SK-N-SH treated with all-trans-retinoic acid at 6 μM for 48 hours (cell line): ENCODE measurements around the gene SOWAHA.

Experiments used
- ATAC-seq: fragments of 200-7000 bp; cut with Tn5 transposase; 3 replicates; pipeline ENCODE4 v1.9.1; 2020; ENCODE audit warnings: mild to moderate bottlenecking, moderate library complexity
- ARNTL ChIP-seq: fragments of 450-650 bp; formaldehyde crosslinking; IDR thresholded peaks from 2 replicates; pipeline ENCODE4 v1.5.0; 2020; ENCODE audit warnings: low read depth, mild to moderate bottlenecking, moderate library complexity, borderline replicate concordance
- BACH2 ChIP-seq: fragments of 250-450 bp; sonication (Bioruptor Pico); IDR thresholded peaks from 2 replicates; pipeline ENCODE4 v1.9.0; 2021; ENCODE audit warnings: mild to moderate bottlenecking, borderline replicate concordance
- CSDC2 ChIP-seq: fragments of 250-450 bp; sonication (Bioruptor Pico); IDR thresholded peaks from 2 replicates; pipeline ENCODE4 v1.5.0; 2020; ENCODE audit warnings: mild to moderate bottlenecking, moderate library complexity
- CSRNP3 ChIP-seq: fragments of 250-450 bp; sonication (Bioruptor Pico); IDR thresholded peaks from 2 replicates; pipeline ENCODE4 v1.5.1; 2021; ENCODE audit warnings: mild to moderate bottlenecking, moderate library complexity
- ESRRG ChIP-seq: fragments of 250-450 bp; sonication (Bioruptor Pico); IDR thresholded peaks from 2 replicates; pipeline ENCODE4 v1.6.1; 2021; ENCODE audit warnings: mild to moderate bottlenecking
- GLIS3 ChIP-seq: fragments of 250-450 bp; sonication (Bioruptor Pico); IDR thresholded peaks from 2 replicates; pipeline ENCODE4 v1.5.0; 2020; ENCODE audit warnings: mild to moderate bottlenecking, moderate library complexity
- ISL1 ChIP-seq: fragments of 250-450 bp; sonication (Bioruptor Pico); IDR thresholded peaks from 2 replicates; pipeline ENCODE4 v2.1.2; 2022; ENCODE audit warnings: mild to moderate bottlenecking, moderate library complexity
- PATZ1 ChIP-seq: fragments of 250-450 bp; sonication (Bioruptor Pico); IDR thresholded peaks from 2 replicates; pipeline ENCODE4 v1.8.0; 2020; ENCODE audit warnings: mild to moderate bottlenecking, moderate library complexity, borderline replicate concordance
- PPARA ChIP-seq: fragments of 250-450 bp; sonication (Bioruptor Pico); IDR thresholded peaks from 2 replicates; pipeline ENCODE4 v1.5.0; 2020; ENCODE audit warnings: mild to moderate bottlenecking, borderline replicate concordance
- RARB ChIP-seq: fragments of 250-450 bp; sonication (Bioruptor Pico); IDR thresholded peaks from 2 replicates; pipeline ENCODE4 v1.8.0; 2021; ENCODE audit warnings: mild to moderate bottlenecking, moderate library complexity
- SNAI2 ChIP-seq: fragments of 250-450 bp; sonication (Bioruptor Pico); IDR thresholded peaks from 2 replicates; pipeline ENCODE4 v1.5.0; 2020; ENCODE audit warnings: mild to moderate bottlenecking, moderate library complexity
- TOX ChIP-seq: fragments of 250-450 bp; sonication (Bioruptor Pico); IDR thresholded peaks from 2 replicates; pipeline ENCODE4 v1.8.0; 2021; ENCODE audit warnings: mild to moderate bottlenecking, moderate library complexity, borderline replicate concordance
- TSHZ2 ChIP-seq: fragments of 250-450 bp; sonication (Bioruptor Pico); IDR thresholded peaks from 2 replicates; pipeline ENCODE4 v1.5.0; 2020; ENCODE audit warnings: mild to moderate bottlenecking, moderate library complexity
- ZC3H10 ChIP-seq: fragments of 250-450 bp; sonication (Bioruptor Pico); IDR thresholded peaks from 2 replicates; pipeline ENCODE4 v1.5.1; 2021; ENCODE audit warnings: mild to moderate bottlenecking, moderate library complexity
- ZFP3 ChIP-seq: fragments of 250-450 bp; sonication (Bioruptor Pico); IDR thresholded peaks from 2 replicates; pipeline ENCODE4 v1.5.0; 2020; ENCODE audit warnings: mild to moderate bottlenecking, moderate library complexity
- ZFP30 ChIP-seq: fragments of 450-650 bp; formaldehyde crosslinking; IDR thresholded peaks from 2 replicates; pipeline ENCODE4 v1.5.0; 2022; ENCODE audit warnings: mild to moderate bottlenecking, moderate library complexity
- ZNF565 ChIP-seq: fragments of 450-650 bp; formaldehyde crosslinking; conservative IDR thresholded peaks from 2 replicates; pipeline ENCODE4 v1.5.0; 2020; ENCODE audit warnings: low read depth, mild to moderate bottlenecking, moderate library complexity
- ZNF70 ChIP-seq: fragments of 450-650 bp; formaldehyde crosslinking; IDR thresholded peaks from 2 replicates; pipeline ENCODE4 v1.5.0; 2020; ENCODE audit warnings: mild to moderate bottlenecking, moderate library complexity
- ZNF8 ChIP-seq: fragments of 450-650 bp; formaldehyde crosslinking; IDR thresholded peaks from 2 replicates; pipeline ENCODE4 v1.5.0; 2020; ENCODE audit warnings: mild to moderate bottlenecking, moderate library complexity
- TF ChIP-seq, protein P1 (sequence below): fragments of 250-450 bp; sonication (Bioruptor Pico); IDR thresholded peaks from 2 replicates; pipeline ENCODE4 v1.8.0; 2021; ENCODE audit warnings: low read depth, mild to moderate bottlenecking, moderate library complexity, borderline replicate concordance

The SOWAHA gene

GRCh38 chr5:132780577-132780976 is 32.5 kb upstream of the SOWAHA start:
- TF ChIP-seq TSHZ2 (CRISPR knock-in tag) (no peak), ZFP30 (CRISPR knock-in tag) (no peak), ISL1 (CRISPR knock-in tag) (no peak), BACH2 (no peak), PATZ1 (no peak), GLIS3 (CRISPR knock-in tag) (no peak), CSRNP3 (CRISPR knock-in tag) (no peak), ZNF565 (CRISPR knock-in tag) (no peak), ARNTL (CRISPR knock-in tag) (no peak), ZNF8 (CRISPR knock-in tag) (no peak), ZFP3 (CRISPR knock-in tag) (no peak), ESRRG (no peak), ZC3H10 (CRISPR knock-in tag) (no peak), CSDC2 (CRISPR knock-in tag) (no peak), TOX (no peak), PPARA (no peak), RARB (CRISPR knock-in tag) (no peak), ZNF70 (CRISPR knock-in tag) (no peak)
- TF ChIP-seq, protein P1, sequence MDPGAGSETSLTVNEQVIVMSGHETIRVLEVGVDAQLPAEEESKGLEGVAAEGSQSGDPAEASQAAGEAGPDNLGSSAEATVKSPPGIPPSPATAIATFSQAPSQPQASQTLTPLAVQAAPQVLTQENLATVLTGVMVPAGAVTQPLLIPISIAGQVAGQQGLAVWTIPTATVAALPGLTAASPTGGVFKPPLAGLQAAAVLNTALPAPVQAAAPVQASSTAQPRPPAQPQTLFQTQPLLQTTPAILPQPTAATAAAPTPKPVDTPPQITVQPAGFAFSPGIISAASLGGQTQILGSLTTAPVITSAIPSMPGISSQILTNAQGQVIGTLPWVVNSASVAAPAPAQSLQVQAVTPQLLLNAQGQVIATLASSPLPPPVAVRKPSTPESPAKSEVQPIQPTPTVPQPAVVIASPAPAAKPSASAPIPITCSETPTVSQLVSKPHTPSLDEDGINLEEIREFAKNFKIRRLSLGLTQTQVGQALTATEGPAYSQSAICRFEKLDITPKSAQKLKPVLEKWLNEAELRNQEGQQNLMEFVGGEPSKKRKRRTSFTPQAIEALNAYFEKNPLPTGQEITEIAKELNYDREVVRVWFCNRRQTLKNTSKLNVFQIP (CRISPR knock-in tag): no peak
- no peak for ATAC-seq

GRCh38 chr5:132781029-132781428 is 32.1 kb upstream of the SOWAHA start:
- ATAC-seq: no peak

GRCh38 chr5:132782101-132782500 is 31.0 kb upstream of the SOWAHA start:
- ATAC-seq: peak; percentile 68
- TF ChIP-seq ARNTL (CRISPR knock-in tag) (no peak), CSRNP3 (CRISPR knock-in tag) (no peak), ZNF8 (CRISPR knock-in tag) (no peak), GLIS3 (CRISPR knock-in tag) (no peak), RARB (CRISPR knock-in tag) (no peak), ZFP30 (CRISPR knock-in tag) (no peak), TOX (no peak), PPARA (no peak), ZNF565 (CRISPR knock-in tag) (no peak), ZNF70 (CRISPR knock-in tag) (no peak), PATZ1 (no peak), CSDC2 (CRISPR knock-in tag) (no peak), SNAI2 (no peak)
- TF ChIP-seq, protein P1 (CRISPR knock-in tag): no peak

More at GRCh38 chr5:132781029-132781428, 32.1 kb upstream of the SOWAHA start:
- no peak for TF ChIP-seq ZC3H10 (CRISPR knock-in tag)
- TF ChIP-seq CSRNP3 (CRISPR knock-in tag): no peak
